ENCODE results near the gene BID. TPM values are rescaled to one million over a fixed set of nuclear protein-coding genes. Genes with fewer than 3 reads are reported as not detected.

Gene BID
- total and polyA plus RNA-seq, 5 donors from 2014 or later = 17.6 to 84.0 (median 64.3) TPM

- no peak overlapping the region for H3K4me3 Mint-ChIP-seq
- no peak for DNase-seq
- peaks cover 2% of the 10 kb centered on the region for H3K4me1 ChIP-seq (ENCODE audit: control insufficient read depth, insufficient read depth, low read length, poor library complexity, severe bottlenecking)
- ATAC-seq (ENCODE audit: low read depth in 2 of 2) = no peak
- H3K36me3 ChIP-seq (ENCODE audit: control insufficient read depth, insufficient read depth, low read length) = peaks cover 25% of the 10 kb centered on the region
- H3K9me3 ChIP-seq (ENCODE audit: control insufficient read depth in 2 of 2, low read length in 2 of 2) = no peaks in the 10 kb centered on the region
- peaks cover 15% of the 10 kb centered on the region for H3K36me3 Mint-ChIP-seq
- no peak overlapping the region for H3K27ac ChIP-seq (ENCODE audit: insufficient read depth, low read length, poor library complexity, severe bottlenecking)
- H3K27ac Mint-ChIP-seq = peak overlapping the region; percentile 44 to 92 (median 55)
- peaks cover 5 to 10% (median 6%) of the 10 kb centered on the region in 4 donors for H3K4me1 Mint-ChIP-seq
- H3K27me3 ChIP-seq (ENCODE audit: control insufficient read depth, insufficient read depth, low read length) = no peaks in the 10 kb centered on the region
- H3K27me3 Mint-ChIP-seq = no peaks in the 10 kb centered on the region
- H3K4me3 ChIP-seq (ENCODE audit: low read depth, low read length) = no peak overlapping the region
- peaks cover 0 to 2% (median 0%) of the 10 kb centered on the region in 7 donors for H3K9me3 Mint-ChIP-seq
Measured at GRCh38 chr22:17724678-17725499, 49.4 kb downstream of the BID start.

- no peaks in the 10 kb centered on the region for H3K27me3 Mint-ChIP-seq
- H3K4me3 ChIP-seq (ENCODE audit: low read depth, low read length) = no peak overlapping the region
- H3K4me1 ChIP-seq (ENCODE audit: control insufficient read depth, insufficient read depth, low read length, poor library complexity, severe bottlenecking) = peaks cover 2% of the 10 kb centered on the region
- peaks cover 8% of the 10 kb centered on the region for H3K36me3 Mint-ChIP-seq
- peak overlapping the region in 1 of 3 donors; percentile 44 for H3K27ac Mint-ChIP-seq
- ATAC-seq (ENCODE audit: low read depth in 2 of 2) (no peak), DNase-seq (no peak)
- H3K36me3 ChIP-seq (ENCODE audit: control insufficient read depth, insufficient read depth, low read length) = peaks cover 19% of the 10 kb centered on the region
- H3K9me3 Mint-ChIP-seq = peaks cover 0 to 2% (median 0%) of the 10 kb centered on the region in 7 donors
- no peaks in the 10 kb centered on the region for H3K9me3 ChIP-seq (ENCODE audit: control insufficient read depth in 2 of 2, low read length in 2 of 2)
- no peak overlapping the region for H3K4me3 Mint-ChIP-seq
- no peak overlapping the region for H3K27ac ChIP-seq (ENCODE audit: insufficient read depth, low read length, poor library complexity, severe bottlenecking)
- peaks cover 5 to 10% (median 6%) of the 10 kb centered on the region in 4 donors for H3K4me1 Mint-ChIP-seq
- no peaks in the 10 kb centered on the region for H3K27me3 ChIP-seq (ENCODE audit: control insufficient read depth, insufficient read depth, low read length)
Measured at GRCh38 chr22:17724241-17724640, 50.0 kb downstream of the BID start.

GRCh38 chr22:17719911-17720310 lies 54.4 kb downstream of the BID start:
- H3K27me3 ChIP-seq (ENCODE audit: control insufficient read depth, insufficient read depth, low read length) = no peaks in the 10 kb centered on the region
- H3K27ac Mint-ChIP-seq = no peak overlapping the region
- peaks cover 0 to 2% (median 0%) of the 10 kb centered on the region in 7 donors for H3K9me3 Mint-ChIP-seq
- no peaks in the 10 kb centered on the region for H3K4me1 ChIP-seq (ENCODE audit: control insufficient read depth, insufficient read depth, low read length, poor library complexity, severe bottlenecking)
- no peak overlapping the region for H3K4me3 ChIP-seq (ENCODE audit: low read depth, low read length)
- H3K36me3 ChIP-seq (ENCODE audit: control insufficient read depth, insufficient read depth, low read length) = no peaks in the 10 kb centered on the region
- H3K4me3 Mint-ChIP-seq = no peak overlapping the region
- H3K27ac ChIP-seq (ENCODE audit: insufficient read depth, low read length, poor library complexity, severe bottlenecking) = no peak overlapping the region
- H3K4me1 Mint-ChIP-seq = peaks cover 0 to 10% (median 3%) of the 10 kb centered on the region in 4 donors
- H3K9me3 ChIP-seq (ENCODE audit: control insufficient read depth in 2 of 2, low read length in 2 of 2) = no peaks in the 10 kb centered on the region
- no peaks in the 10 kb centered on the region for H3K36me3 Mint-ChIP-seq
- no peaks in the 10 kb centered on the region for H3K27me3 Mint-ChIP-seq
- DNase-seq = no peak
- no peak for ATAC-seq (ENCODE audit: low read depth in 2 of 2)

- Mint-ChIP-seq H3K27me3 (no peaks in the 10 kb centered on the region), H3K4me1 (peaks cover 0 to 12% (median 2%) of the 10 kb centered on the region in 4 donors), H3K9me3 (no peaks in the 10 kb centered on the region), H3K27ac (no peak overlapping the region), H3K36me3 (peaks cover 3% of the 10 kb centered on the region), H3K4me3 (no peak overlapping the region)
- Histone ChIP-seq H3K9me3 (ENCODE audit: control insufficient read depth in 2 of 2, low read length in 2 of 2) (no peaks in the 10 kb centered on the region), H3K4me1 (ENCODE audit: control insufficient read depth, insufficient read depth, low read length, poor library complexity, severe bottlenecking) (no peaks in the 10 kb centered on the region), H3K27ac (ENCODE audit: insufficient read depth, low read length, poor library complexity, severe bottlenecking) (no peak overlapping the region), H3K27me3 (ENCODE audit: control insufficient read depth, insufficient read depth, low read length) (no peaks in the 10 kb centered on the region), H3K4me3 (ENCODE audit: low read depth, low read length) (no peak overlapping the region), H3K36me3 (ENCODE audit: control insufficient read depth, insufficient read depth, low read length) (peaks cover under 1% of the 10 kb centered on the region)
- DNase-seq (no peak), ATAC-seq (ENCODE audit: low read depth in 2 of 2) (no peak)
Measured at GRCh38 chr22:17717708-17718107, 56.6 kb downstream of the BID start.

- Histone ChIP-seq H3K36me3 (ENCODE audit: control insufficient read depth, insufficient read depth, low read length) (peaks cover 4% of the 10 kb centered on the region), H3K9me3 (ENCODE audit: control insufficient read depth in 2 of 2, low read length in 2 of 2) (no peaks in the 10 kb centered on the region), H3K27me3 (ENCODE audit: control insufficient read depth, insufficient read depth, low read length) (no peaks in the 10 kb centered on the region), H3K4me3 (ENCODE audit: low read depth, low read length) (no peak overlapping the region), H3K4me1 (ENCODE audit: control insufficient read depth, insufficient read depth, low read length, poor library complexity, severe bottlenecking) (no peaks in the 10 kb centered on the region), H3K27ac (ENCODE audit: insufficient read depth, low read length, poor library complexity, severe bottlenecking) (no peak overlapping the region)
- Mint-ChIP-seq H3K4me1 (peaks cover 0 to 12% (median 2%) of the 10 kb centered on the region in 4 donors), H3K36me3 (peaks cover 6% of the 10 kb centered on the region), H3K27ac (peak overlapping the region in 1 of 3 donors; percentile 54), H3K4me3 (no peak overlapping the region), H3K9me3 (no peaks in the 10 kb centered on the region), H3K27me3 (no peaks in the 10 kb centered on the region)
- DNase-seq = no peak
- ATAC-seq (ENCODE audit: low read depth in 2 of 2) = no peak
Measured at GRCh38 chr22:17716529-17716928, 57.7 kb downstream of the BID start.

GRCh38 chr22:17712441-17712840 lies 61.8 kb downstream of the BID start:
- Mint-ChIP-seq H3K27me3 (no peaks in the 10 kb centered on the region), H3K27ac (no peak overlapping the region), H3K4me3 (no peak overlapping the region), H3K36me3 (peaks cover 9% of the 10 kb centered on the region), H3K4me1 (peaks cover 0 to 9% (median 2%) of the 10 kb centered on the region in 4 donors), H3K9me3 (no peaks in the 10 kb centered on the region)
- H3K4me3 ChIP-seq (ENCODE audit: low read depth, low read length) = no peak overlapping the region
- peaks cover 4% of the 10 kb centered on the region for H3K36me3 ChIP-seq (ENCODE audit: control insufficient read depth, insufficient read depth, low read length)
- H3K4me1 ChIP-seq (ENCODE audit: control insufficient read depth, insufficient read depth, low read length, poor library complexity, severe bottlenecking) = no peaks in the 10 kb centered on the region
- H3K27ac ChIP-seq (ENCODE audit: insufficient read depth, low read length, poor library complexity, severe bottlenecking) = no peak overlapping the region
- H3K27me3 ChIP-seq (ENCODE audit: control insufficient read depth, insufficient read depth, low read length) = no peaks in the 10 kb centered on the region
- H3K9me3 ChIP-seq (ENCODE audit: control insufficient read depth in 2 of 2, low read length in 2 of 2) = no peaks in the 10 kb centered on the region
- no peak for ATAC-seq (ENCODE audit: low read depth in 2 of 2)
- no peak for DNase-seq

- no peaks in the 10 kb centered on the region for H3K9me3 ChIP-seq (ENCODE audit: control insufficient read depth in 2 of 2, low read length in 2 of 2)
- no peak overlapping the region for H3K27ac ChIP-seq (ENCODE audit: insufficient read depth, low read length, poor library complexity, severe bottlenecking)
- peaks cover 4% of the 10 kb centered on the region for H3K36me3 ChIP-seq (ENCODE audit: control insufficient read depth, insufficient read depth, low read length)
- Mint-ChIP-seq H3K9me3 (no peaks in the 10 kb centered on the region), H3K27me3 (no peaks in the 10 kb centered on the region), H3K36me3 (peaks cover 9% of the 10 kb centered on the region), H3K4me1 (peaks cover 8 to 18% (median 12%) of the 10 kb centered on the region in 4 donors), H3K27ac (no peak overlapping the region), H3K4me3 (no peak overlapping the region)
- DNase-seq (no peak), ATAC-seq (ENCODE audit: low read depth in 2 of 2) (no peak)
- no peaks in the 10 kb centered on the region for H3K27me3 ChIP-seq (ENCODE audit: control insufficient read depth, insufficient read depth, low read length)
- peaks cover 7% of the 10 kb centered on the region for H3K4me1 ChIP-seq (ENCODE audit: control insufficient read depth, insufficient read depth, low read length, poor library complexity, severe bottlenecking)
- H3K4me3 ChIP-seq (ENCODE audit: low read depth, low read length) = no peak overlapping the region
Measured at GRCh38 chr22:17710023-17710422, 64.2 kb downstream of the BID start.

GRCh38 chr22:17707526-17707925 lies 66.7 kb downstream of the BID start:
- H3K36me3 Mint-ChIP-seq = peaks cover 21% of the 10 kb centered on the region
- H3K27me3 Mint-ChIP-seq = no peaks in the 10 kb centered on the region
- no peak overlapping the region for H3K27ac Mint-ChIP-seq
- H3K4me3 ChIP-seq (ENCODE audit: low read depth, low read length) = no peak overlapping the region
- no peaks in the 10 kb centered on the region for H3K9me3 ChIP-seq (ENCODE audit: control insufficient read depth in 2 of 2, low read length in 2 of 2)
- ATAC-seq (ENCODE audit: low read depth in 2 of 2) (no peak), DNase-seq (no peak)
- H3K9me3 Mint-ChIP-seq = no peaks in the 10 kb centered on the region
- no peak overlapping the region for H3K4me3 Mint-ChIP-seq
- peaks cover 7 to 22% (median 11%) of the 10 kb centered on the region in 4 donors for H3K4me1 Mint-ChIP-seq
- peaks cover 9% of the 10 kb centered on the region for H3K36me3 ChIP-seq (ENCODE audit: control insufficient read depth, insufficient read depth, low read length)
- H3K4me1 ChIP-seq (ENCODE audit: control insufficient read depth, insufficient read depth, low read length, poor library complexity, severe bottlenecking) = peaks cover 7% of the 10 kb centered on the region
- H3K27ac ChIP-seq (ENCODE audit: insufficient read depth, low read length, poor library complexity, severe bottlenecking) = no peak overlapping the region
- no peaks in the 10 kb centered on the region for H3K27me3 ChIP-seq (ENCODE audit: control insufficient read depth, insufficient read depth, low read length)

Measured in CD4-positive, CD25-positive, alpha-beta regulatory T cell (primary cell).